ENCODE measurements around the gene SOD2. TPM values are rescaled to one million over a fixed set of nuclear protein-coding genes. Genes with fewer than 3 reads are reported as not detected.

The SOD2 gene
- total RNA-seq, 4 donors from 2014 or later: 289 to 1,637 (median 530) TPM

- no peak for TF ChIP-seq CTCF (IDR thresholded peaks at IDR 0.05; ENCODE audit: low read depth)
Measured at GRCh38 chr6:159682810-159683209, 10.2 kb downstream of the SOD2 start.

- no peak for TF ChIP-seq CTCF (IDR thresholded peaks at IDR 0.05; ENCODE audit: low read depth)
Measured at GRCh38 chr6:159682295-159682694, 10.7 kb downstream of the SOD2 start.

GRCh38 chr6:159681191-159681880, 11.7 kb downstream of the SOD2 start:
- no peak for TF ChIP-seq CTCF (IDR thresholded peaks at IDR 0.05; ENCODE audit: low read depth)

GRCh38 chr6:159680104-159680503, 12.9 kb downstream of the SOD2 start:
- TF ChIP-seq CTCF (IDR thresholded peaks at IDR 0.05; ENCODE audit: low read depth): no peak

GRCh38 chr6:159679091-159680077, 13.7 kb downstream of the SOD2 start:
- TF ChIP-seq CTCF (IDR thresholded peaks at IDR 0.05; ENCODE audit: low read depth): no peak

- no peak for TF ChIP-seq CTCF (IDR thresholded peaks at IDR 0.05; ENCODE audit: low read depth)
Measured at GRCh38 chr6:159678574-159678973, 14.5 kb downstream of the SOD2 start.

- no peak for TF ChIP-seq CTCF (IDR thresholded peaks at IDR 0.05; ENCODE audit: low read depth)
Measured at GRCh38 chr6:159677506-159678165, 15.4 kb downstream of the SOD2 start.

Measured in subcutaneous adipose tissue (tissue), 4 donors.